Ammon's horn (tissue), 1 donor: ENCODE results near the gene ITFG2.
A peak's percentile ranks its signal among the peaks of the same experiment; 100 is the strongest.

ENCODE experiments used
- DNase-seq: peaks from one replicate; pipeline ENCODE4 v3.0.0-alpha.2; 2016; ENCODE audit warnings: low spot score

ITFG2 gene

GRCh38 chr12:2795291-2796186 is 16.9 kb upstream of the ITFG2 start:
- peak; percentile 89 for DNase-seq

- DNase-seq, result no peak
These were observed 16.2 kb upstream of the ITFG2 start for GRCh38 chr12:2796187-2796666.

- DNase-seq, result no peak
These were observed 14.6 kb upstream of the ITFG2 start for GRCh38 chr12:2797721-2798418.

- DNase-seq, result no peak
These were observed 12.4 kb upstream of the ITFG2 start for GRCh38 chr12:2800046-2800570.

- DNase-seq, result no peak
These were observed 11.3 kb upstream of the ITFG2 start for GRCh38 chr12:2801044-2801783.

- DNase-seq, result no peak
These were observed 8.7 kb upstream of the ITFG2 start for GRCh38 chr12:2803635-2804392.

- DNase-seq, result peak; percentile 52
These were observed 7.9 kb upstream of the ITFG2 start for GRCh38 chr12:2804393-2805142.

GRCh38 chr12:2805143-2805520 is 7.3 kb upstream of the ITFG2 start:
- DNase-seq, result no peak

- no peak for DNase-seq
These were observed 5.8 kb upstream of the ITFG2 start for GRCh38 chr12:2806700-2807099.

- DNase-seq, result no peak
These were observed 667 bp upstream of the ITFG2 start for GRCh38 chr12:2811801-2812200.

- DNase-seq, result peak; percentile 63
These were observed 1.0 kb downstream of the ITFG2 start for GRCh38 chr12:2813214-2814185.

GRCh38 chr12:2819810-2820209 is 7.3 kb downstream of the ITFG2 start:
- DNase-seq, result no peak

- DNase-seq, result no peak
These were observed 8.0 kb downstream of the ITFG2 start for GRCh38 chr12:2820432-2820831.

GRCh38 chr12:2823483-2823882 is 11.0 kb downstream of the ITFG2 start:
- no peak for DNase-seq

GRCh38 chr12:2824541-2824940 is 12.1 kb downstream of the ITFG2 start:
- DNase-seq, result no peak

GRCh38 chr12:2825132-2825531 is 12.7 kb downstream of the ITFG2 start:
- peak; percentile 48 for DNase-seq

GRCh38 chr12:2826036-2826435 is 13.6 kb downstream of the ITFG2 start:
- no peak for DNase-seq

GRCh38 chr12:2826721-2827515 is 14.4 kb downstream of the ITFG2 start:
- DNase-seq, result no peak

- no peak for DNase-seq
These were observed 16.8 kb downstream of the ITFG2 start for GRCh38 chr12:2829275-2829674.
